ENCODE measurements around the gene NKAIN4.

Gene NKAIN4

DNA sequence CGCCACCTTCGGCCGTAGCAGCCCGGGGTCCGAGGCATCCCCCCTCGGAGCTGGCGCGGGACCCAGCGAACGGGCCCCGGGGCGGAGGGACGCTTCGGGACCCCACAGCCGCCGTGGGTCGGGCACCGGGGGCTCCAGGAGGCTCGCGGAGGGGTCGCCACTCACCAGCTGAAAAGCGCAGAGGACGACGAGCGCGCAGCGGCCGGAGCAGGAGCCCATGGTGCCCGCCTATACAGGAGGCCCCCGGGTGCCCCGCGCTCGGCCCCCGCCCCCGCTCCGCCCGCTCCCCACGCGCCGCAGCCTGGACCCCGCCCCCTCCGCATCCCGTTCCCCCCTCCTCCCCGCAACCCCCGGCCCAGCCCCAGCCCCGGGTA, at the start of gene NKAIN4:
NKAIN4 (minus strand) TSS at position 232 of the 374 bp plus-strand sequence; CDS start at position 219, 13 bp downstream.
- no peak for DNase-seq (ENCODE audit: low spot score)
- in situ Hi-C loops (cut with MboI; ENCODE audit: low sequenced_read_pairs, unreplicated experiment) = no loop called here
- TF ChIP-seq, protein P1, sequence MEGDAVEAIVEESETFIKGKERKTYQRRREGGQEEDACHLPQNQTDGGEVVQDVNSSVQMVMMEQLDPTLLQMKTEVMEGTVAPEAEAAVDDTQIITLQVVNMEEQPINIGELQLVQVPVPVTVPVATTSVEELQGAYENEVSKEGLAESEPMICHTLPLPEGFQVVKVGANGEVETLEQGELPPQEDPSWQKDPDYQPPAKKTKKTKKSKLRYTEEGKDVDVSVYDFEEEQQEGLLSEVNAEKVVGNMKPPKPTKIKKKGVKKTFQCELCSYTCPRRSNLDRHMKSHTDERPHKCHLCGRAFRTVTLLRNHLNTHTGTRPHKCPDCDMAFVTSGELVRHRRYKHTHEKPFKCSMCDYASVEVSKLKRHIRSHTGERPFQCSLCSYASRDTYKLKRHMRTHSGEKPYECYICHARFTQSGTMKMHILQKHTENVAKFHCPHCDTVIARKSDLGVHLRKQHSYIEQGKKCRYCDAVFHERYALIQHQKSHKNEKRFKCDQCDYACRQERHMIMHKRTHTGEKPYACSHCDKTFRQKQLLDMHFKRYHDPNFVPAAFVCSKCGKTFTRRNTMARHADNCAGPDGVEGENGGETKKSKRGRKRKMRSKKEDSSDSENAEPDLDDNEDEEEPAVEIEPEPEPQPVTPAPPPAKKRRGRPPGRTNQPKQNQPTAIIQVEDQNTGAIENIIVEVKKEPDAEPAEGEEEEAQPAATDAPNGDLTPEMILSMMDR (IDR thresholded peaks at IDR 0.05; ENCODE audit: borderline replicate concordance, control extremely low read depth, extremely low read depth, insufficient read depth, missing control alignments) = no peak

DNA sequence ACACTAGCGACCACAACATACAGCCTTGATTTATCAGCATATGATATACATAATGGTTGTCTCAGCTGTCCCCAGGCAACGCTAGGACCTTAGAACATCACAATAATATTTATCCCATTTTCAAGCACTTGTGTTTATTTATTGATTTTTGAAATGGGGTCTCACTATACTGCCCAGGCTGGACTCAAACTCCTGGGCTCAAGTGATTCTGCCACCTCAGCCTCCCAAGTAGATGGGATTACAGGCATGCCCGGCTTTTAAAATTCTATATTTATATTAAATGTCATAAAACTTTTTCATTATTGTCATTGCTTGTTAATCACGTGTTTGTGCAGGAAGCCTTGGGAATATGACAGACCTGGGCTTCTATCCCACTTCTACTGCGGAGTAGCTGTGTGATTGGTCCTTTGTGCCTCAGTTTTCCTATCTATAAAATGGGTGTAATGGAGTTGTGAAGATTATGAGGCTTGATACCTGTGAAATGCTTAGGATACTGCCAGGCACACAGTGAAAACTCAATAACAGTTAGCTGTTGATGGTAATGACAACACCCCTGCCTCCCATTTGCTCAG, 48.9 kb upstream of the NKAIN4 start:
- in situ Hi-C loops (cut with MboI; ENCODE audit: low sequenced_read_pairs, unreplicated experiment) = no loop called here
- TF ChIP-seq, protein P1 (IDR thresholded peaks at IDR 0.05; ENCODE audit: borderline replicate concordance, control extremely low read depth, extremely low read depth, insufficient read depth, missing control alignments) = no peak
- no peak for DNase-seq (ENCODE audit: low spot score)

DNA sequence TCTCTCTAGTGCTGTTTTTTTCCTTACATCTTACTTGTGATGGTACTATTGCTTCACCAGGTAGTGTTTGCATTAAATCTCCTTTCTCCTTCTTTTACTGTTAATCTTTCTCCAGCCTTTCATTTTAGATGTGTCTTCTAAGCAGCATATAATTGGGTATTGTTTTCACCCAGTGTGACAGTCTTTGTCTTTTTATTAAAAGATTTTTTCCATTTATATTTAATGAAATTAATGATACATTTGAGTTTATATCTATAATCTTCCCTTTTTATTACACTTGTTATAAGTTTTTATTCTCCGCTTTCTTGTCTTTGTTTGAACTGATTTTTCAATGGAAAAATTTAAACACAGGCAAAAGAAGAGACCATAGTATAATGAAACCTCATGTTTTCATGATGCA, 47.4 kb upstream of the NKAIN4 start:
- TF ChIP-seq, protein P1 (IDR thresholded peaks at IDR 0.05; ENCODE audit: borderline replicate concordance, control extremely low read depth, extremely low read depth, insufficient read depth, missing control alignments) = no peak
- no peak for DNase-seq (ENCODE audit: low spot score)
- in situ Hi-C loops (cut with MboI; ENCODE audit: low sequenced_read_pairs, unreplicated experiment) = no loop called here

DNA sequence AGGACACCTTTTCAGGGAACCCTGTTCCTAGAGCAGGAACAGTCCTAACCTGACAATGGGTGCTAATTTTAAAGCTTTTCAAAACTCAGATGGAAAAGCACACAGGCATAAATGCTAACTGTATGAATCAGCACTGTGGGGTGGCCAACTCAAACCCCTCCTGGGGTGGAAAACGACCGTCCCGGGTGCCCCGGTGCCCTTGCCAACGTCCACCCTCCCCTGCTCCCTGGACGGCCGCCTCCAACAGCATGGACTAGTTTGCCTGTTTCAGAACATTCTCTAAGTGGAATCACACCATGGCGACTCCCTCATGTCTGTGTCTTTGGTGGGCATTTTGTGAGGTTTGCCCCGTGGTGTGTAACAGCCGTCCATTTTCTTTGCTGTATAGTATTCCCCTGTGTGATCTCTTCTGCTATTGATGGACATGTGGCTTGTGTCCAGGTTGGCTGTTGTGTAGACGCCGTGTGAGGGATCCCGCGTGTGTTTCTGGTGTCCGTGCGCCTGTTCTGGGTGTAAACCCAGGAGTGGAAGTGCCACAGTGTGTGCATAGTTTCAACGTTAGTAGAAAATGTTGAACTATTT, 44.6 kb upstream of the NKAIN4 start:
- TF ChIP-seq, protein P1 (IDR thresholded peaks at IDR 0.05; ENCODE audit: borderline replicate concordance, control extremely low read depth, extremely low read depth, insufficient read depth, missing control alignments) = no peak
- in situ Hi-C loops (cut with MboI; ENCODE audit: low sequenced_read_pairs, unreplicated experiment) = no loop called here
- no peak for DNase-seq (ENCODE audit: low spot score)

DNA sequence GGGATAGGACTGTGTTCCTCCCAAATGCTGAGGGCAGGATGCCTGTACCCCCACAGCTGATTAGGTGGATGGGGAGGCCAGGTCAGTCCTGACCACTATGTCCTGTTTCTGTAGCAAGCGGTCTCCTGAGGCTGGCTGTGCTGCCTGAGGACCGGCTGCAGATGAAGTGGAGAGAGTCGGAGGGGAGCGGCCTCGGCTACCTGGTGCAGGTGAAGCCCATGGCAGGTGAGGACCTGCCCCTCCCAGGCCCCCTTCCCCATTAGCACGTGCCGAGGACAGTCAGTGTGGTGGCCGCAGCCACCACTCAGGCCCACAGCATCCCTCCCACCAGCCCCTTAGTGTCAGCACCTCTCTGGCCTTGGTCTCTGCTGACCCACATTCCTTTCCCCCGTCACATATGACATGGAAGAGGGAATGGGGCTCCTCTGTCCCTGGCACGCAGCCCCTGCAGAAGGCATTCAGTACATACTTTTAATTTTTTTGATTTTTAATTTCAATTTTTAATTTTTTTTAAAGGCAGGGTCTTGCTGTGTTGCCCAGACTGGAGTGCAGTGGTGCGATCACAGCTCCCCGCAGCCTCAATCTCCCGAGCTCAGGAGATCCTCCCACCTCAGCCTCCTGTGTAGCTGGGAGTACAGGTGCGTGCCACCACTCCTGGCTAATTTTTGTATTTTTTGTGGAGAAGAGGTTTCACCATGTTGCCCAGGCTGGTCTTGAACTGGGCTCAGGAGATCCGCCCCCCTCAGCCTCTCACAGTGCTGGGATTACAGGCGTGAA, 43.7 kb upstream of the NKAIN4 start:
- DNase-seq (ENCODE audit: low spot score) = no peak
- in situ Hi-C loops (cut with MboI; ENCODE audit: low sequenced_read_pairs, unreplicated experiment) = no loop called here
- TF ChIP-seq, protein P1 (IDR thresholded peaks at IDR 0.05; ENCODE audit: borderline replicate concordance, control extremely low read depth, extremely low read depth, insufficient read depth, missing control alignments) = no peak

DNA sequence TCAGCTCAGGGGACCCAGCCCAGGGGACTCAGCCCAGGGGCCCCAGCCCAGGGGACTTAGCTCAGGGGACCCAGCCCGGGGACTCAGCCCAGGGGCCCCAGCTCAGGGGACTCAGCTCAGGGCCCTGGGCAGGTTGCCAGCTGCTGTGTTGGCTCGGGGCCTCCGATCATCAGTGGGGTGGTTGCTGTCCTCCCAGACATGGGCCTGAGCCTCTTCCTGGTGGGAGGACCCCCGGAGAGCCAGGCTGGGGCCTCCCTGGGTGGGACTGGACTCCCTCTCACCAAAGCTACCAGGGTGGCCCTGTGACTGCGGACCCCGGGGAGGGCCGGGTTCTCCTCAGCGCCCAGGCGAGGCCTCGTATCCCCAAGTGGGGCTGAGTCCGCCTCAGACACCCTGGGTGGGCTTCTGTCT, 43.1 kb upstream of the NKAIN4 start:
- no peak for DNase-seq (ENCODE audit: low spot score)
- TF ChIP-seq, protein P1 (IDR thresholded peaks at IDR 0.05; ENCODE audit: borderline replicate concordance, control extremely low read depth, extremely low read depth, insufficient read depth, missing control alignments) = no peak
- in situ Hi-C loops (cut with MboI; ENCODE audit: low sequenced_read_pairs, unreplicated experiment) = no loop called here
